ENCODE data around the gene ITIH3.

ITIH3 gene

GRCh38 chr3:52793702-52794611 is 639 bp upstream of the ITIH3 start:
- no peak for DNase-seq

- no peak for DNase-seq
Measured at GRCh38 chr3:52795298-52795900, 803 bp downstream of the ITIH3 start.

- no peak for DNase-seq
Measured at GRCh38 chr3:52796411-52796810, 1.8 kb downstream of the ITIH3 start.

- DNase-seq, result no peak
Measured at GRCh38 chr3:52798376-52798977, 3.9 kb downstream of the ITIH3 start.

GRCh38 chr3:52798978-52799476 is 4.4 kb downstream of the ITIH3 start:
- DNase-seq, result peak; percentile 7

- DNase-seq, result no peak
Measured at GRCh38 chr3:52800079-52800478, 5.5 kb downstream of the ITIH3 start.

- DNase-seq, result no peak
Measured at GRCh38 chr3:52801839-52802238, 7.2 kb downstream of the ITIH3 start.

GRCh38 chr3:52805270-52806039 is 10.9 kb downstream of the ITIH3 start:
- no peak for DNase-seq

GRCh38 chr3:52809149-52809548 is 14.6 kb downstream of the ITIH3 start:
- DNase-seq, result no peak

- no peak for DNase-seq
Measured at GRCh38 chr3:52809662-52810377, 15.2 kb downstream of the ITIH3 start.

- no peak for DNase-seq
Measured at GRCh38 chr3:52810923-52811322, 16.3 kb downstream of the ITIH3 start.

- no peak for DNase-seq
Measured at GRCh38 chr3:52811452-52812011, 16.9 kb downstream of the ITIH3 start.

- no peak for DNase-seq
Measured at GRCh38 chr3:52813810-52814209, 19.2 kb downstream of the ITIH3 start.

GRCh38 chr3:52816199-52816598 is 21.6 kb downstream of the ITIH3 start:
- DNase-seq, result no peak

- no peak for DNase-seq
Measured at GRCh38 chr3:52816654-52817053, 22.1 kb downstream of the ITIH3 start.

GRCh38 chr3:52817221-52817620 is 22.6 kb downstream of the ITIH3 start:
- no peak for DNase-seq

- DNase-seq, result no peak
Measured at GRCh38 chr3:52817860-52818259, 23.3 kb downstream of the ITIH3 start.

- DNase-seq, result no peak
Measured at GRCh38 chr3:52819936-52820335, 25.3 kb downstream of the ITIH3 start.

GRCh38 chr3:52820736-52821135 is 26.1 kb downstream of the ITIH3 start:
- DNase-seq, result peak; percentile 10

GRCh38 chr3:52822363-52822762 is 27.8 kb downstream of the ITIH3 start:
- DNase-seq, result no peak

- no peak for DNase-seq
Measured at GRCh38 chr3:52824037-52824436, 29.4 kb downstream of the ITIH3 start.

GRCh38 chr3:52827441-52827840 is 32.8 kb downstream of the ITIH3 start:
- DNase-seq, result no peak
